HEK293 (cell line): ENCODE data around the gene TTC4.

ENCODE experiments used
- CTCF ChIA-PET: fragments of 350-600 bp; formaldehyde crosslinking; extraction: SDS; loops from one replicate; lab custom pipeline; 2021; ENCODE audit warnings: antibody characterized with exemption; lab: Yijun Ruan, JAX
- POLR2A ChIA-PET: fragments of 300-600 bp; formaldehyde crosslinking; extraction: SDS; loops from one replicate; lab custom pipeline; 2020; ENCODE audit warnings: antibody characterized with exemption, inconsistent platforms; lab: Yijun Ruan, JAX
- H3K27ac ChIP-seq: fragments of 200-500 bp; sonication (Bioruptor generic); 2 replicates; pipeline ENCODE4 v1.5.1; 2014; ENCODE audit warnings: low read depth, low read length, control low read depth, inconsistent platforms; ENCODE audit errors: extremely low read depth
- H3K36me3 ChIP-seq, 2 experiments: fragments of 200-500 bp in 1 of 2; sonication (Bioruptor generic) in 1 of 2; 1 replicate in 1 of 2; 2 replicates in 1 of 2; pipeline ENCODE4 v1.5.1; 2014 to 2017; ENCODE audit warnings: inconsistent platforms in 2 of 2, low read length in 2 of 2; ENCODE audit not compliant: control insufficient read depth in 2 of 2, insufficient read depth in 1 of 2
- H3K4me1 ChIP-seq: fragments of 200-500 bp; sonication (Bioruptor generic); 2 replicates; pipeline ENCODE4 v1.5.1; 2014; ENCODE audit warnings: mild to moderate bottlenecking, low read length, inconsistent platforms; ENCODE audit not compliant: control insufficient read depth, insufficient read depth
- H3K4me3 ChIP-seq: 2 replicates; pipeline ENCODE4 v1.5.1; 2011; ENCODE audit warnings: low read depth, mild to moderate bottlenecking, control low read depth, low read length, moderate library complexity
- H3K9me3 ChIP-seq: fragments of 200-500 bp; sonication (Bioruptor generic); 2 replicates; pipeline ENCODE4 v1.5.1; 2014; ENCODE audit warnings: low read depth, low read length, inconsistent platforms; ENCODE audit not compliant: control insufficient read depth, insufficient read depth
- ATF2 ChIP-seq: fragments of 450-650 bp; formaldehyde crosslinking; IDR thresholded peaks from 2 replicates; pipeline ENCODE4 v1.5.1; 2016; ENCODE audit warnings: missing biosample characterization, missing genetic modification characterization, low read depth
- EGR2 ChIP-seq: fragments of 450-650 bp; formaldehyde crosslinking; IDR thresholded peaks from 2 replicates; pipeline ENCODE4 v1.5.1; 2016; ENCODE audit warnings: low read depth, missing biosample characterization, missing genetic modification characterization
- HOXA7 ChIP-seq: sonication (generic); formaldehyde crosslinking; IDR thresholded peaks from 2 replicates; pipeline ENCODE4 v1.8.1; 2022; ENCODE audit warnings: missing genetic modification reagents, borderline replicate concordance
- HOXC10 ChIP-seq: sonication (generic); formaldehyde crosslinking; IDR thresholded peaks from 2 replicates; pipeline ENCODE4 v1.8.1; 2023; ENCODE audit warnings: mild to moderate bottlenecking, missing genetic modification reagents
- KLF1 ChIP-seq: fragments of 450-650 bp; formaldehyde crosslinking; IDR thresholded peaks from 2 replicates; pipeline ENCODE4 v1.5.1; 2016; ENCODE audit warnings: missing biosample characterization, missing genetic modification characterization
- KLF9 ChIP-seq: fragments of 450-650 bp; formaldehyde crosslinking; IDR thresholded peaks from 2 replicates; pipeline ENCODE4 v1.5.1; 2016; ENCODE audit warnings: missing biosample characterization, missing genetic modification characterization, low read depth
- PATZ1 ChIP-seq: fragments of 450-650 bp; formaldehyde crosslinking; IDR thresholded peaks from 2 replicates; pipeline ENCODE4 v1.5.1; 2016; ENCODE audit warnings: missing biosample characterization, missing genetic modification characterization
- PRDM6 ChIP-seq: fragments of 450-650 bp; formaldehyde crosslinking; IDR thresholded peaks from 2 replicates; pipeline ENCODE4 v1.5.1; 2017; ENCODE audit warnings: missing biosample characterization, missing genetic modification characterization
- TRIM28 ChIP-seq: IDR thresholded peaks from 2 replicates; pipeline ENCODE4 v1.6.1; 2011; ENCODE audit warnings: low read length, control low read depth, borderline replicate concordance
- YY2 ChIP-seq: fragments of 450-650 bp; formaldehyde crosslinking; IDR thresholded peaks from 2 replicates; pipeline ENCODE4 v1.5.1; 2016; ENCODE audit warnings: missing biosample characterization, missing genetic modification characterization
- ZBTB1 ChIP-seq: fragments of 450-650 bp; formaldehyde crosslinking; IDR thresholded peaks from 2 replicates; pipeline ENCODE4 v1.5.1; 2016; ENCODE audit warnings: missing biosample characterization, missing genetic modification characterization
- ZBTB8A ChIP-seq: fragments of 450-650 bp; formaldehyde crosslinking; IDR thresholded peaks from 2 replicates; pipeline ENCODE4 v1.5.1; 2016; ENCODE audit warnings: missing biosample characterization, missing genetic modification characterization
- ZIC2 ChIP-seq: fragments of 450-650 bp; formaldehyde crosslinking; IDR thresholded peaks from 2 replicates; pipeline ENCODE4 v1.5.1; 2016; ENCODE audit warnings: missing biosample characterization, missing genetic modification characterization
- ZNF148 ChIP-seq: fragments of 450-650 bp; formaldehyde crosslinking; IDR thresholded peaks from 2 replicates; pipeline ENCODE4 v1.5.0; 2017; ENCODE audit warnings: missing biosample characterization, missing genetic modification characterization, borderline replicate concordance
- ZNF175 ChIP-seq: fragments of 450-650 bp; formaldehyde crosslinking; IDR thresholded peaks from 2 replicates; pipeline ENCODE4 v1.5.1; 2016; ENCODE audit warnings: missing biosample characterization, missing genetic modification characterization
- ZNF19 ChIP-seq: fragments of 450-650 bp; formaldehyde crosslinking; IDR thresholded peaks from 2 replicates; pipeline ENCODE4; 2016; ENCODE audit warnings: missing biosample characterization, missing genetic modification characterization, low read depth
- ZNF394 ChIP-seq: fragments of 450-650 bp; formaldehyde crosslinking; IDR thresholded peaks from 2 replicates; pipeline ENCODE4 v1.5.1; 2016; ENCODE audit warnings: missing biosample characterization, missing genetic modification characterization, mild to moderate bottlenecking, moderate library complexity, borderline replicate concordance
- ZNF416 ChIP-seq: fragments of 450-650 bp; formaldehyde crosslinking; IDR thresholded peaks from 2 replicates; pipeline ENCODE4 v1.5.1; 2016; ENCODE audit warnings: missing biosample characterization, missing genetic modification characterization
- ZNF48 ChIP-seq: fragments of 450-650 bp; formaldehyde crosslinking; IDR thresholded peaks from 2 replicates; pipeline ENCODE4 v1.5.1; 2016; ENCODE audit warnings: missing biosample characterization, missing genetic modification characterization
- ZNF561 ChIP-seq: fragments of 450-650 bp; IDR thresholded peaks from 2 replicates; pipeline ENCODE4 v1.5.1; 2018; ENCODE audit warnings: missing biosample characterization, missing genetic modification characterization, borderline replicate concordance
- ZNF580 ChIP-seq: fragments of 450-650 bp; formaldehyde crosslinking; IDR thresholded peaks from 2 replicates; pipeline ENCODE4 v1.5.1; 2016; ENCODE audit warnings: missing biosample characterization, missing genetic modification characterization
- ZNF610 ChIP-seq: fragments of 450-650 bp; formaldehyde crosslinking; IDR thresholded peaks from 2 replicates; pipeline ENCODE4 v1.5.1; 2016; ENCODE audit warnings: missing biosample characterization, missing genetic modification characterization, borderline replicate concordance
- ZNF660 ChIP-seq: fragments of 450-650 bp; IDR thresholded peaks from 2 replicates; pipeline ENCODE4 v1.5.1; 2018; ENCODE audit warnings: missing biosample characterization, mild to moderate bottlenecking, missing genetic modification characterization
- ZNF692 ChIP-seq: fragments of 450-650 bp; formaldehyde crosslinking; IDR thresholded peaks from 2 replicates; pipeline ENCODE4 v1.5.1; 2016; ENCODE audit warnings: missing biosample characterization, missing genetic modification characterization
- ZNF701 ChIP-seq: fragments of 450-650 bp; formaldehyde crosslinking; IDR thresholded peaks from 2 replicates; pipeline ENCODE4 v1.5.1; 2016; ENCODE audit warnings: missing biosample characterization, missing genetic modification characterization
- ZNF843 ChIP-seq: fragments of 450-650 bp; formaldehyde crosslinking; IDR thresholded peaks from 2 replicates; pipeline ENCODE4 v1.5.1; 2016; ENCODE audit warnings: missing biosample characterization, missing genetic modification characterization

Gene TTC4

GRCh38 chr1:54686155-54686554 lies 29.5 kb upstream of the TTC4 start:
- no peak for TF ChIP-seq ZNF701 (tag by site-specific recombination)
- TF ChIP-seq ZNF692 (tag by site-specific recombination) = no peak
- TF ChIP-seq PRDM6 (tag by site-specific recombination) = no peak
- TF ChIP-seq ZNF580 (tag by site-specific recombination) = no peak
- no peak for TF ChIP-seq TRIM28
- no peak for TF ChIP-seq ZNF148 (tag by site-specific recombination)
- TF ChIP-seq ZNF660 (tag by site-specific recombination) = no peak
- no peak for TF ChIP-seq ZNF416
- TF ChIP-seq KLF9 (tag by site-specific recombination) = no peak
- no peak for TF ChIP-seq ZNF561 (tag by site-specific recombination)
- no peak for TF ChIP-seq ZBTB1 (tag by site-specific recombination)
- no peak for TF ChIP-seq ZNF610
- TF ChIP-seq KLF1 = no peak
- no peak for TF ChIP-seq HOXC10 (CRISPR knock-in tag)
- POLR2A ChIA-PET = no interaction called here
- no peak overlapping the region for H3K27ac ChIP-seq
- H3K9me3 ChIP-seq = no peaks in the 10 kb centered on the region
- CTCF ChIA-PET = interaction anchor here (1.0 kb wide), 1 partner anchor 264 kb away, joined by 3 read pairs; no protein-coding TSS in a partner anchor
- no peaks in the 10 kb centered on the region for H3K4me1 ChIP-seq
- H3K36me3 ChIP-seq = no peaks in the 10 kb centered on the region
- no peak overlapping the region for H3K4me3 ChIP-seq

GRCh38 chr1:54694771-54695170 lies 20.9 kb upstream of the TTC4 start:
- H3K27ac ChIP-seq = no peak overlapping the region
- TF ChIP-seq ZNF843 (tag by site-specific recombination) (no peak), EGR2 (tag by site-specific recombination) (no peak), YY2 (tag by site-specific recombination) (no peak), ZNF19 (tag by site-specific recombination) (no peak), ZIC2 (no peak), HOXA7 (no peak), ZBTB8A (tag by site-specific recombination) (no peak), PATZ1 (tag by site-specific recombination) (no peak), ZNF175 (tag by site-specific recombination) (no peak), ZNF394 (tag by site-specific recombination) (no peak), ATF2 (no peak), ZNF48 (tag by site-specific recombination) (no peak)
- TF ChIP-seq, all 188 proteins: peak for 0
- Histone ChIP-seq H3K4me3 (no peak overlapping the region), H3K4me1 (no peaks in the 10 kb centered on the region), H3K36me3 (no peaks in the 10 kb centered on the region), H3K9me3 (no peaks in the 10 kb centered on the region)
- ChIA-PET CTCF (no interaction called here), POLR2A (no interaction called here)
